Fibroblast of villous mesenchyme (primary cell): ENCODE data around the gene SCAMP3. TPM values are rescaled to one million over a fixed set of nuclear protein-coding genes. Genes with fewer than 3 reads are reported as not detected.

Experiments used
- DNase-seq: peaks from one replicate; pipeline ENCODE4 v3.0.0-alpha.2; 2010; ENCODE audit warnings: low read depth
- H3K4me3 ChIP-seq: 2 replicates; pipeline ENCODE4 v1.5.1; 2011; ENCODE audit warnings: low read depth, mild to moderate bottlenecking, low read length
- CTCF ChIP-seq: IDR thresholded peaks from 2 replicates; pipeline ENCODE4 v1.5.1; 2012; ENCODE audit warnings: low read depth, mild to moderate bottlenecking, low read length; ENCODE audit not compliant: insufficient read depth
- total RNA-seq: library from RNA; depleted of rRNA; stranded (reverse); fragments of >200 nt; gene quantifications from 2 replicates; pipeline ENCODE4 v1.2.3, GENCODE V29; 2012

SCAMP3 gene
- total RNA-seq = 33.7 and 35.8 TPM in 2 replicates

- H3K4me3 ChIP-seq = peak within 1 kb of the TSS; percentile 93
- DNase-seq = peak; percentile 99
- TF ChIP-seq CTCF = no peak
Measured at GRCh38 chr1:155261852-155262673, at the start of gene SCAMP3. TSS of gene SCAMP3 (minus strand) at chr1:155262360. CDS start at chr1:155262151, 209 bp downstream.

GRCh38 chr1:155309423-155310021, 47.4 kb upstream of the SCAMP3 start:
- no peak for TF ChIP-seq CTCF
- H3K4me3 ChIP-seq = peak overlapping the region; percentile 74
- no peak for DNase-seq

GRCh38 chr1:155308493-155309422, 46.6 kb upstream of the SCAMP3 start, which contains the start of gene FDPS:
TSS of gene FDPS (plus strand) at chr1:155308866. CDS start at chr1:155309790, 924 bp downstream.
- peak; percentile 99 for DNase-seq
- TF ChIP-seq CTCF = no peak
- peak within 1 kb of the TSS; percentile 74 for H3K4me3 ChIP-seq

GRCh38 chr1:155307247-155307740, 45.1 kb upstream of the SCAMP3 start:
- H3K4me3 ChIP-seq = no peak overlapping the region
- DNase-seq = peak; percentile 77
- TF ChIP-seq CTCF = peak; percentile 45

GRCh38 chr1:155305881-155306391, 43.8 kb upstream of the SCAMP3 start:
- peak; percentile 40 for DNase-seq
- TF ChIP-seq CTCF = no peak
- no peak overlapping the region for H3K4me3 ChIP-seq

GRCh38 chr1:155304558-155305063, 42.5 kb upstream of the SCAMP3 start:
- no peak overlapping the region for H3K4me3 ChIP-seq
- TF ChIP-seq CTCF = no peak
- no peak for DNase-seq
